ENCODE data around the gene RMND5B.

- TF ChIP-seq, protein P1, sequence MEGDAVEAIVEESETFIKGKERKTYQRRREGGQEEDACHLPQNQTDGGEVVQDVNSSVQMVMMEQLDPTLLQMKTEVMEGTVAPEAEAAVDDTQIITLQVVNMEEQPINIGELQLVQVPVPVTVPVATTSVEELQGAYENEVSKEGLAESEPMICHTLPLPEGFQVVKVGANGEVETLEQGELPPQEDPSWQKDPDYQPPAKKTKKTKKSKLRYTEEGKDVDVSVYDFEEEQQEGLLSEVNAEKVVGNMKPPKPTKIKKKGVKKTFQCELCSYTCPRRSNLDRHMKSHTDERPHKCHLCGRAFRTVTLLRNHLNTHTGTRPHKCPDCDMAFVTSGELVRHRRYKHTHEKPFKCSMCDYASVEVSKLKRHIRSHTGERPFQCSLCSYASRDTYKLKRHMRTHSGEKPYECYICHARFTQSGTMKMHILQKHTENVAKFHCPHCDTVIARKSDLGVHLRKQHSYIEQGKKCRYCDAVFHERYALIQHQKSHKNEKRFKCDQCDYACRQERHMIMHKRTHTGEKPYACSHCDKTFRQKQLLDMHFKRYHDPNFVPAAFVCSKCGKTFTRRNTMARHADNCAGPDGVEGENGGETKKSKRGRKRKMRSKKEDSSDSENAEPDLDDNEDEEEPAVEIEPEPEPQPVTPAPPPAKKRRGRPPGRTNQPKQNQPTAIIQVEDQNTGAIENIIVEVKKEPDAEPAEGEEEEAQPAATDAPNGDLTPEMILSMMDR (IDR thresholded peaks at IDR 0.05), result no peak
- no peak for TF ChIP-seq EZH2 (IDR thresholded peaks at IDR 0.05)
- no peak for TF ChIP-seq EZH2phosphoT487 (IDR thresholded peaks at IDR 0.05)
Observed at GRCh38 chr5:178137991-178138390, 7.2 kb downstream of the RMND5B start.
